ENCODE data around the gene HBA2. TPM values are rescaled to one million over a fixed set of nuclear protein-coding genes. Genes with fewer than 3 reads are reported as not detected.
"Not testable (repeated sequence)": the region's sequence is repeated elsewhere in the genome, so short reads cannot be mapped to it uniquely, and the experiment has no call there.

HBA2 gene
- total RNA-seq, 1 experiment from 2014 or later, result not detected

DNA sequence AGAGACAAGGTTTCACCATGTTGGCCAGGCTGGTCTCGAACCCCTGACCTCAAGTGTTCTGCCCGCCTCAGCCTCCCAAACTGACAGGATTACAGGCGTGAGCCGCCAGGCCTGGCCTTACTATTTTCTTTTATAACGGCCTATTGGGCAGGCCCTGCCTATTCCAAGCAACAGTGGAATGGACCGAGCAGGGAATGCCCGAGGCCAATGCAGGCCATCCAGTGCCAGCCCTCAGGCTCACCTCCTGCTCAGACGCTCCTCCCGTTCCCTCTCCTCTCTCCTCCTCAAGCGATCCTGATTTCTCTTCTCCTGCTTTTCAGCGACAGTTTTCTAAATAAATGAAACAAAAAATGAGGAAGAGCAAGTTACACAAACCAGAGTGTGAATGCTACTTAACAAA lies 20.0 kb downstream of the HBA2 start:
- no peak for DNase-seq (ENCODE audit: low spot score)

DNA sequence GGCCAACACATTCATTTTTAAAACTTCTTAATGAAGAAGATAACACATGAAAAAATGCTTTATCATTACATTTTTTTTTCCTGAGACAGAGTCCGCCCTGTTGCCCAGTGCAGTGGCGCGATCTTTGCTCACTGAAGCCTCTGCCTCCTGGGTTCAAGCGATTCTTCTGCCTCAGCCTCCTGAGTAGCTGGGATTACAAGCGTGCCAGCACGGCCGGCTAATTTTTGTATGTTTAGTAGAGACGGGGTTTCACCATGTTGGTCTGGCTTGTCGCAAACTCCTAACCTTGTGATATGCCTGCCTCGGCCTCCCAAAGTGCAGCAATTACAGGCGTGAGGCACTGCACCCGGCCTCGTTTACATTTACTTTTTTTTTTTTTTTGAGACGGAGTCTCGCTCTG lies 20.8 kb downstream of the HBA2 start:
- no peak for DNase-seq (ENCODE audit: low spot score)

DNA sequence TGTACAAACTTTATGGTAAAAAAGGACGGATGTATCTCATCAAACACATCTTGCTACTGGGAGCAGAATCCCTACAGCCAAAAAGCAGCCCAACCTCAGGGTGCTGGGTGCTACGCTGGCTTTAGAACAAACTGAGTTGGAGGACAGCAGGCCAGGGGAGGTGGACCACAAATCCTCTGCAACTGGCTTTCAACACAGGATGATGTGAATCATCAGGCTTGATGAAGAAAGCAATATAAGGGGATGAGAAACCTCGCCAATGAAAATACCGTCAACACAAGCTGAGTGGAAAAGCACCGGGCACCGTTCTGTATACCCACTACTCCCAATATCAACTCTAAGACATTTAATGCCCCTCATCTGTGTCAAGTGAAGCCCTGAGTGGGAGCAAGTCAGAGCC lies 21.8 kb downstream of the HBA2 start:
- DNase-seq (ENCODE audit: low spot score), result no peak

DNA sequence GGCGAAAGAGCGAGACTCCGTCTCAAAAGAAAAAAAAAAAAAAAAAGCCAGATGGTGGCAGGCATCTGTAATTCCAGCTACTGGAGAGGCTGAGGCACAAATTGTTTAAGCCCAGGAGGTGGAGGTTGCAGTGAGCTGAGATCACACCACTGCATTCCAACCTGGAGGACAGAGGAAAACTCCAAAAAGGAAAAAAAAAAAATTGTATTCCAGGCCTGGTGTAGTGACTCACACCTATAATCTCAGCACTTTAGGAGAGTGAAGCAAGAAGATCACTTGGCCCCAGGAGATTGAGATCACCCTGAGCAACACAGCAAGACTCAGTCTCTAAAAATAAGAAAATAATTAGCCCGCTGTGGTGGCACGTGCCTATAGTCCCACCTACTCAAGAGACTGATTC lies 27.7 kb downstream of the HBA2 start:
- no peak for DNase-seq (ENCODE audit: low spot score)

DNA sequence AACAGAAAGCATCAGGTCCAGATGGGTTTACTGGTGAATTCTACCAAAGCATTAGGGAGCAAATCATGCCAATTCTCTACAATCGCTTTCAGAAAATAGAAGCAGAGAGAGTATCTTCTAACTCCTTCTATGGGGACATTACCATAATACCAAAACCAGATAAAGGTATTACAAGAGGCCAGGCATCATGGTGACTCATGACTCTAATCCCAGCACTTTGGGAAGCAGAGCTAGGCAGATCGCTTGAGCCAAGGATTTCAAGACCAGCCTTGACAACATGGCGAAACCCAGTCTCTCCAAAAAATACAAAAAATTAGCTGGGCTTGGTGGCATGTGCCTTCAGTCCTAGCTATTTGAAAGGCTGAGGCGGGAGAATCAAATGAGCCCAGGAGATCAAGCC lies 30.6 kb downstream of the HBA2 start:
- DNase-seq (ENCODE audit: low spot score), result no peak

DNA sequence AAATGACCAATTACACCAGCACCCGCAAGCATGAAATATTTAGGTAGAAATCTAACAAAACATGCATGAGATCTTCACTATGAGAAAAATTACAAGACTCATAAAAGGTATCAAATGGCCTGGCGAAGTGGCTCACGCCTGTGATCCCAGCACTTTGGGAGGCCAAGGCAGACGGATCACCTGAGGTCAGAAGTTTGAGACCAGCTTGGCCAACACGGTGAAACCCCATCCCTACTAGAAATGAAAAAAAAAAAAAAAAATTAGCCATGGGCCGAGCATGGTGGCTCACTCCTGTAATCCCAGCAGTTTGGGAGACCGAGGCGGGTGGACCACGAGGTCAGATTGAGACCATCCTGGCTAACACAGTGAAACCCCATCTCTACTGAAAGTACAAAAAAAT lies 31.4 kb downstream of the HBA2 start:
- not testable (repeated sequence) for DNase-seq (ENCODE audit: low spot score)

DNA sequence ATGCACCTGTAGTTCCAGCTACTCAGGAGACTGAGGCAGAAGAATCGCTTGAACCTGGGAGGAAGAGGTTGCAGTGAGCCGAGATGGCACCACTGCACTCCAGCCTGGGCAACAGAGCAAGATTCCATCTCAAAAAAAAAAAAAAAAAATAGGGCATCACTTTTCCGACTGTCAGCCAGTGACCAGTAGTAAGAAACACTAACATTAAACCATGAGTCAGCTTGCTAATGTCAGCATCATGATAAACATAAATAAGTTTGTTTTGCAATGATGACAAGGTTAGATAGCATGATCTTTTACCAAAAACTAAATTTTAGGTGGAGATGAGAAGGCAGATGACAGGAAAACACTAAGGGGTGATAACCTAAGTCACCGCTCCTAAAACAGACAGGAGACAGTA lies 36.7 kb downstream of the HBA2 start:
- DNase-seq (ENCODE audit: low spot score), result not testable (repeated sequence)

DNA sequence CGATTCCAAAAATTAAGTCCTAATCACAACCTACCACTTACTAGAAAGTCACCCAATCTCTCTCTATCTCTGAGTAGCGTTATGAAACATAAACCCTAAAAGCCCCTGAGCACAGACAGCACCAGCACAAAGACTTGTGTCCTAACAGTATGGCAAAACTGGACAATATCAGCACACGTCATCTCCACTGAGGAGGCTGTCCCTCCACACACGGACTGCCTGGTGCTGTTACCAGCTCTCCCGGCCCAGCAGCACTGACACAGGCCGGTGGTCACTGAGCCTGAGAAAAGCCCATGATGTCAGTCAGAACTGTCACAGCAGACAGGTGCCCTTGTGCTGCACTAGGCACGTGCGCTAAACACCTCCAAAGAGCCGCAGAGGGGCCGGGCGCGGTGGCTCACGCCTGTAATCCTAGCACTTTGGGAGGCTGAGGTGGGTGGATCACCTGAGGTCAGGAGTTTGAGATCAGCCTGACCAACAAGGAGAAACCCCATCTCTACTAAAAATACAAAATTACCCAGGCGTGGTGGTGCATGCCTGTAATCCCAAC lies 39.0 kb downstream of the HBA2 start:
- DNase-seq (ENCODE audit: low spot score), result not testable (repeated sequence)

DNA sequence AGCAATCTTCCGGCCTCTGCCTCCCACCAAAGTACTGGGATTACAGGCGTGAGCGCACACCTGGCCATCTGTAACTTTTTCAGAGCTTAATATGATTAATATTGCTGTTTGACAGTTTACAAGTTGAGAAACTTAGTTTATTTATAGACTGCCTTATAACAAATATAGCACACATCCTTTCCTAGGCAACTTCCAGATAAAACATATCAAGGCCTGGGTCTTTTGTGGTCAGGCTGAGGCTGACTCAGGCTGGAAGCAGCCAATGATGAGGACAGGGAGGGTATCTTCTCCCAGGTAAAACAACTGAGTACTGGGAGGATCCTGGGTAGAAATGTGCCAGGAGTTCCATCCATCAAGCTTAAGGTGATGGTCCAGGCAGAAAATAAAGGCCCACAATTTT lies 40.3 kb downstream of the HBA2 start:
- no peak for DNase-seq (ENCODE audit: low spot score)

DNA sequence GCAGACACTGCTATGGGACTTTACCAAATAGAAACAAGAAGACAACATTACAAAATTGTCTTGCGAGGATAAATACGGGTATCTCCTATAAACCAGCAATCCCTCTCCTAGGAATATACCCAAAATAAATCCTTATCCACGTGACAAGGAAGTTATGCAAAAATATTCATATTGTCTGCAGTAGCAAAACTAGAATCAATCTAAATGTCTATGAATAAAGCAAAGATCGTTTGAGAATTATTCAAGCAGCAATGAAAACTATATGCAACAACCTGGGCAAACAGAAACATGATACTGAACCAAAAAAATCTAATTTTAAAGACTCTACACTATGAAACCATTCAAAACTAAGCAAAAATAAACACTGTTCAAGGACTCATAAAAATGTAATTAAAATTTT lies 47.3 kb downstream of the HBA2 start:
- no peak for DNase-seq (ENCODE audit: low spot score)

Small RNA genes lying within 50 kb of the gene (small RNA-seq; reads per million reads assigned to genes)
- gene RF00019, result not detected

Other genes starting within 250 kb of the HBA2 start
- gene POLR3K, start 119.3 kb upstream of the HBA2 start, total RNA-seq (2014; rRNA removed; shearing (Covaris generic)), result 19.8 and 26.8 TPM in 2 replicates
- 64.8 and 67.5 TPM in 2 replicates for gene SNRNP25, start 119.0 kb upstream of the HBA2 start, total RNA-seq (2014; rRNA removed; shearing (Covaris generic))
- 265 and 291 TPM in 2 replicates for gene RHBDF1, start 100.2 kb upstream of the HBA2 start, total RNA-seq (2014; rRNA removed; shearing (Covaris generic))
- 332 and 334 TPM in 2 replicates for gene MPG, start 94.7 kb upstream of the HBA2 start, total RNA-seq (2014; rRNA removed; shearing (Covaris generic))
- 15.3 and 19.4 TPM in 2 replicates for gene NPRL3, start 34.2 kb upstream of the HBA2 start, total RNA-seq (2014; rRNA removed; shearing (Covaris generic))
- gene HBZ, start 20.2 kb upstream of the HBA2 start, total RNA-seq (2014; rRNA removed; shearing (Covaris generic)), result not detected in 2 replicates
- not detected in 2 replicates for gene HBM, start 6.9 kb upstream of the HBA2 start, total RNA-seq (2014; rRNA removed; shearing (Covaris generic))
- gene HBA1, start 3.8 kb downstream of the HBA2 start, total RNA-seq (2014; rRNA removed; shearing (Covaris generic)), result not detected in 2 replicates
- not detected in 2 replicates for gene HBQ1, start 7.6 kb downstream of the HBA2 start, total RNA-seq (2014; rRNA removed; shearing (Covaris generic))
- gene LUC7L, start 56.6 kb downstream of the HBA2 start, total RNA-seq (2014; rRNA removed; shearing (Covaris generic)), result 46.2 and 48.6 TPM in 2 replicates
- gene FAM234A, start 61.9 kb downstream of the HBA2 start, total RNA-seq (2014; rRNA removed; shearing (Covaris generic)), result 36.5 and 44.0 TPM in 2 replicates
- 0.41 and 0.55 TPM in 2 replicates for gene RGS11, start 103.1 kb downstream of the HBA2 start, total RNA-seq (2014; rRNA removed; shearing (Covaris generic))
- gene ARHGDIG, start 107.7 kb downstream of the HBA2 start, total RNA-seq (2014; rRNA removed; shearing (Covaris generic)), result 33.1 and 52.0 TPM in 2 replicates
- 3.0 and 6.3 TPM in 2 replicates for gene PDIA2, start 110.3 kb downstream of the HBA2 start, total RNA-seq (2014; rRNA removed; shearing (Covaris generic))
- gene AXIN1, start 179.8 kb downstream of the HBA2 start, total RNA-seq (2014; rRNA removed; shearing (Covaris generic)), result 77.0 and 88.4 TPM in 2 replicates
- 223 and 226 TPM in 2 replicates for gene MRPL28, start 197.7 kb downstream of the HBA2 start, total RNA-seq (2014; rRNA removed; shearing (Covaris generic))
- 150 and 161 TPM in 2 replicates for gene PGAP6, start 209.1 kb downstream of the HBA2 start, total RNA-seq (2014; rRNA removed; shearing (Covaris generic))
- 25.3 and 29.0 TPM in 2 replicates for gene NME4, start 224.3 kb downstream of the HBA2 start, total RNA-seq (2014; rRNA removed; shearing (Covaris generic))
- gene DECR2, start 229.0 kb downstream of the HBA2 start, total RNA-seq (2014; rRNA removed; shearing (Covaris generic)), result 25.2 and 29.1 TPM in 2 replicates